H1 (cell line): ENCODE measurements around the gene PTPA.

ENCODE experiments used
- CEBPB ChIP-seq: IDR thresholded peaks from 2 replicates; pipeline ENCODE4 v1.6.1; 2012; ENCODE audit warnings: low read depth, low read length
- CREB1 ChIP-seq: IDR thresholded peaks from 2 replicates; pipeline ENCODE4 v1.6.1; 2012; ENCODE audit warnings: inconsistent platforms
- CTCF ChIP-seq, 3 experiments: IDR thresholded peaks; 1 replicate in 2 of 3; 2 replicates in 1 of 3; pipeline versions ENCODE4 v1.5.1 to v1.6.1; 2011; ENCODE audit warnings: low read length in 3 of 3, mild to moderate bottlenecking in 3 of 3, inconsistent platforms in 2 of 3, low read depth in 1 of 3, moderate library complexity in 1 of 3; ENCODE audit not compliant: insufficient read depth in 1 of 3; ENCODE audit errors: control extremely low read depth in 1 of 3
- GTF2F1 ChIP-seq: IDR thresholded peaks from 2 replicates; pipeline ENCODE4 v1.6.1; 2012; ENCODE audit warnings: low read depth, low read length, improper control_type of control experiment, borderline replicate concordance
- POLR2A ChIP-seq, 2 experiments: IDR thresholded peaks; 1 replicate in 1 of 2; 2 replicates in 1 of 2; pipeline ENCODE4 v1.6.1; 2011; ENCODE audit warnings: low read depth in 2 of 2, low read length in 2 of 2, mild to moderate bottlenecking in 2 of 2; ENCODE audit errors: control extremely low read depth in 1 of 2
- RAD21 ChIP-seq, 2 experiments: IDR thresholded peaks in 1 of 2; conservative IDR thresholded peaks in 1 of 2; 2 replicates each; pipeline ENCODE4 v1.6.1; 2011; ENCODE audit warnings: low read depth in 2 of 2, low read length in 2 of 2, improper control_type of control experiment in 1 of 2, inconsistent platforms in 1 of 2, mild to moderate bottlenecking in 1 of 2, moderate library complexity in 1 of 2
- SP1 ChIP-seq: IDR thresholded peaks from 2 replicates; pipeline ENCODE4 v1.6.1; 2011; ENCODE audit warnings: low read depth, low read length
- TAF1 ChIP-seq: IDR thresholded peaks from 2 replicates; pipeline ENCODE4 v1.6.1; 2011; ENCODE audit warnings: mild to moderate bottlenecking, low read depth, low read length
- TCF12 ChIP-seq: IDR thresholded peaks from 2 replicates; pipeline ENCODE4 v1.6.1; 2011; ENCODE audit warnings: low read depth, mild to moderate bottlenecking, low read length
- TF ChIP-seq, protein P1 (sequence below): IDR thresholded peaks from 2 replicates; pipeline ENCODE4 v1.6.1; 2012; ENCODE audit warnings: inconsistent platforms

DNA sequence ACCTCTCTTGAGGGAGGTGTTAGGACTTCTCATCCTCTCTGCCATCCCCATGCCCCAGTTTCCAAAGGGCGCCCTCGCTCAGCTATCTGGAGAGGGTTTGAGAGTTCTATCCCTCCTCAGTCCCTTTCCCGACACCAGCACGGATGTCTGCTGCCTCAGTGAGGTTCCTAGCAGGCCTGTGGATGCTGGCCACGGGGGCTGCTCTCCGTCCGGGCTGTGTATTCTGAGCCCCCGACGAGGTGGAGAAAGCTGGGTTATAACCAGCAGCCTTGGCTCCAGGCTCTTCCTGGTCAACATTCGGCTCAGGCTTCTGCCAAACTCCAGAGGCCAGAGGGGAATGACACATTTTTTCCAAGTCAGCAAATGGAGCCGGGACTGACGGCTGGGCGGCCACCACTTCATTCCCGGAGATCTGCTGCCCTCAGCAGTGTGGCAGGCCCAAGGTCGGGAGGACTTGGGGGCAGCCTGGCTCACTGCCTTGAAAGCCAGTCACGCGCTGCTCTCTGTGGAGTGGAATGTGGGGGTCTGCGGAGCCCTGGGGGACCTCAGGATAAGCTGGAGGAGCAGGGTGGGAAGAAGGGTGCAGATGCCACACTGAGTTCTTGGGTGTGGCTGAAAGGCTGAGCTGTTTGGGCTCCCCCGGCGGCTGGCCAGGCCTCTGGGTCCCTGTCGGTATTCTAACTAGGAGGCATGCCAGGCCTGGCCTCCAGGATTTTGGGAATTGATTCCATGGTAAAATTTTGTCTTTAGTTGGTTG lies 27.4 kb downstream of the PTPA start:
- TF ChIP-seq POLR2A (IDR thresholded peaks at IDR 0.05; ENCODE audit: control extremely low read depth in 1 of 2, low read depth in 2 of 2, low read length in 2 of 2) (no peak), TCF12 (no peak), GTF2F1 (no peak), SP1 (no peak), CTCF (IDR thresholded peaks at IDR 0.05; ENCODE audit: control extremely low read depth in 1 of 3, insufficient read depth in 1 of 3, low read depth in 1 of 3, low read length in 3 of 3) (no peak), CREB1 (no peak), TAF1 (no peak), CEBPB (no peak), RAD21 (IDR thresholded peaks at IDR 0.05 in 1 of 2, conservative IDR thresholded peaks at IDR 0.05 in 1 of 2; ENCODE audit: low read depth in 2 of 2, low read length in 2 of 2) (no peak)
- TF ChIP-seq, protein P1, sequence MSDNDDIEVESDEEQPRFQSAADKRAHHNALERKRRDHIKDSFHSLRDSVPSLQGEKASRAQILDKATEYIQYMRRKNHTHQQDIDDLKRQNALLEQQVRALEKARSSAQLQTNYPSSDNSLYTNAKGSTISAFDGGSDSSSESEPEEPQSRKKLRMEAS: no peak
